Muscle layer of colon (tissue), 2 donors: ENCODE measurements around the gene RASA3.
"Not testable (repeated sequence)": the region's sequence is repeated elsewhere in the genome, so short reads cannot be mapped to it uniquely, and the experiment has no call there.

Experiments used
- H3K27ac ChIP-seq: one replicate; pipeline ENCODE4 v1.7.0; 2013; ENCODE audit warnings: low read depth, mild to moderate bottlenecking, low read length, moderate library complexity
- H3K27me3 ChIP-seq, 2 donors: one replicate each; pipeline ENCODE4 v1.7.0; 2013; ENCODE audit warnings: low read length in 2 of 2, mild to moderate bottlenecking in 2 of 2; ENCODE audit not compliant: insufficient read depth in 2 of 2, control insufficient read depth in 1 of 2
- H3K36me3 ChIP-seq: one replicate; pipeline ENCODE4 v1.7.0; 2013; ENCODE audit warnings: mild to moderate bottlenecking, low read length; ENCODE audit not compliant: insufficient read depth
- H3K4me1 ChIP-seq: one replicate; pipeline ENCODE4 v1.7.0; 2013; ENCODE audit warnings: mild to moderate bottlenecking, low read length; ENCODE audit not compliant: insufficient read depth
- H3K4me3 ChIP-seq, 2 donors: one replicate each; pipeline ENCODE4 v1.7.0; 2013; ENCODE audit warnings: low read length in 2 of 2, low read depth in 1 of 2, mild to moderate bottlenecking in 1 of 2, moderate library complexity in 1 of 2
- H3K9ac ChIP-seq: one replicate; pipeline ENCODE4 v1.7.0; 2013; ENCODE audit warnings: low read length
- H3K9me3 ChIP-seq: one replicate; pipeline ENCODE4 v1.7.0; 2013; ENCODE audit warnings: mild to moderate bottlenecking, low read length
- donor health status: abdominal sarcoma.
- donor health status: Adenocarcinoma of cecum.

Gene RASA3

GRCh38 chr13:114132419-114133121, at the start of gene RASA3:
TSS of gene RASA3 (minus strand) at chr13:114132623. CDS start at chr13:114132489, 134 bp downstream.
- H3K27me3 ChIP-seq = no peaks in the 10 kb centered on the region
- peak within 1 kb of the TSS; percentile 58 for H3K9ac ChIP-seq
- peak within 1 kb of the TSS; percentile 76 for H3K27ac ChIP-seq
- peak within 1 kb of the TSS; percentile 66 to 93 for H3K4me3 ChIP-seq
- H3K36me3 ChIP-seq = no peaks in the 10 kb centered on the region
- peaks cover 32% of the 10 kb centered on the region for H3K4me1 ChIP-seq
- no peaks in the 10 kb centered on the region for H3K9me3 ChIP-seq

- Histone ChIP-seq H3K4me3 (no peak within 1 kb of the TSS), H3K4me1 (no peaks in the 10 kb centered on the region), H3K9ac (no peak within 1 kb of the TSS), H3K36me3 (no peaks in the 10 kb centered on the region), H3K27ac (no peak within 1 kb of the TSS), H3K9me3 (no peaks in the 10 kb centered on the region), H3K27me3 (no peaks in the 10 kb centered on the region)
Observed at GRCh38 chr13:114179087-114179658, 46.8 kb upstream of the RASA3 start, which contains the start of gene CFAP97D2. TSS of gene CFAP97D2 (plus strand) at chr13:114179257. CDS start at chr13:114179331, 74 bp downstream.

GRCh38 chr13:114177245-114178010, 45.0 kb upstream of the RASA3 start:
- H3K9ac ChIP-seq = no peak overlapping the region
- H3K27me3 ChIP-seq = no peaks in the 10 kb centered on the region
- no peaks in the 10 kb centered on the region for H3K36me3 ChIP-seq
- no peaks in the 10 kb centered on the region for H3K9me3 ChIP-seq
- no peaks in the 10 kb centered on the region for H3K4me1 ChIP-seq
- no peak overlapping the region for H3K4me3 ChIP-seq
- H3K27ac ChIP-seq = no peak overlapping the region

GRCh38 chr13:114176359-114176902, 44.0 kb upstream of the RASA3 start:
- not testable (repeated sequence) for H3K9ac ChIP-seq, H3K36me3 ChIP-seq, H3K4me1 ChIP-seq, H3K4me3 ChIP-seq, H3K27me3 ChIP-seq, H3K27ac ChIP-seq, H3K9me3 ChIP-seq

DNA sequence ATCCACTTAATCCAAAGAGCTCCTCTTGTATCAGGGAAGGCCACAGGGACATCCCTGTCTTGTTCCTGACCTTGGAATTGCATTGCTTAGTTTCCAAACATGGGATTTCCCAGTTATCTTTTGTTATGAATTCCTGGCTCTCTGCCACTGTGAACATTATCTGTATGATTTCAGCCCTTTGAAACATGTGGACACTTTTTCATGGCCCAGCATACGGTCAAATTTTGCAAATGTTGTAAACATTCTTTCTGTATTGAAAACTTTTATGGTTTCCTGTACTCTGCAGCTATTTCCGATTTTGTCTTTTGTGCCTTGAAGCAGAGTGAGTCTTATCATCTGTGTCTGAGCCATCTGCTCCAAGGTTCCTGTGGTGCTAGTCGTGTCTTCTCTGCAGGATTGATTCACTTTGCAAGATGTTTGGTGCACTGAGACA, 42.1 kb upstream of the RASA3 start:
- no peaks in the 10 kb centered on the region for H3K4me1 ChIP-seq
- no peak overlapping the region for H3K27ac ChIP-seq
- no peak overlapping the region for H3K9ac ChIP-seq
- no peaks in the 10 kb centered on the region for H3K9me3 ChIP-seq
- H3K36me3 ChIP-seq = no peaks in the 10 kb centered on the region
- H3K27me3 ChIP-seq = no peaks in the 10 kb centered on the region
- H3K4me3 ChIP-seq = no peak overlapping the region

DNA sequence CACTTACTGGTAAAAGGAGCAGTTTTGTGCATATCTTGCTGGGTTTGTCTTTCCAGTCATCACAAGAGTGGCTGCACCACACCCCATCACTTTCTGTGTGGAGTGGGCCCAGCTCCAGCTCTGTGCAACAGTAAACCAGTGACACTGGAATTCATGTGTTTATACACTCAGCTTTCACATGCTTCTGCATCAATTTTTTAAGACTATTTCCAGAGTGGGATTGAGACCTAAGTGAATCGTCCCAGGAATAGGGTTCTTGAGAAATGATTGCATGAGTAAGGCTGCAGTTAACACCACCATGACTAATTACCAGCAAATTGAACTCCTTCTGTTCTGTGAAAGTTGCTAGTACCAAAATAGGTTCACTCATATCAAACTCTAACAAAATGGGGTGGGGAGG, 41.3 kb upstream of the RASA3 start:
- Histone ChIP-seq H3K4me3 (no peak overlapping the region), H3K27me3 (no peaks in the 10 kb centered on the region), H3K27ac (no peak overlapping the region), H3K9me3 (no peaks in the 10 kb centered on the region), H3K4me1 (no peaks in the 10 kb centered on the region), H3K9ac (no peak overlapping the region), H3K36me3 (no peaks in the 10 kb centered on the region)

GRCh38 chr13:114173272-114173671, 40.8 kb upstream of the RASA3 start:
- no peaks in the 10 kb centered on the region for H3K4me1 ChIP-seq
- no peak overlapping the region for H3K27ac ChIP-seq
- no peaks in the 10 kb centered on the region for H3K27me3 ChIP-seq
- no peaks in the 10 kb centered on the region for H3K36me3 ChIP-seq
- H3K9me3 ChIP-seq = no peaks in the 10 kb centered on the region
- no peak overlapping the region for H3K4me3 ChIP-seq
- no peak overlapping the region for H3K9ac ChIP-seq

DNA sequence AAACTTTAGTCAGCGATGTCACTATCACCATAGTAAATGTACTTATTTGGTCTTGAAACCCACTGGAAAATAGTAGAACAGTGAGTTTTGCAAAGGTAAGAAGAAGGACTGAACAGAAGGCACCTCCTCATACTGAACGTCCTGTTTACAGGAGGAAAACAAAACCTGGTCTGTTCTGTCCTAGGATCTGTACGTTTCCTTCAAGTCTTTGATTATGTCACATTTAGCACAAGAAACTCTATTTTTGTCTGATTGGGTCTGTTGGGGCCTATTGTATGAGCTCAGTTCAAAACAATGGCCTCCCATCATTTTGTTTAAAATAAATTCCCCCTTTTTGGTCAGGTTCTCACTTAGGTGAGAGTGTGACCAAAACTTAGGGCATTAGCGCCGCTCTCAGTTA, 35.5 kb upstream of the RASA3 start:
- no peak overlapping the region for H3K4me3 ChIP-seq
- peaks cover 18% of the 10 kb centered on the region for H3K4me1 ChIP-seq
- H3K9me3 ChIP-seq = no peaks in the 10 kb centered on the region
- H3K9ac ChIP-seq = no peak overlapping the region
- peaks cover 0 to 7% of the 10 kb centered on the region in 2 donors for H3K27me3 ChIP-seq
- no peaks in the 10 kb centered on the region for H3K36me3 ChIP-seq
- no peak overlapping the region for H3K27ac ChIP-seq

- Histone ChIP-seq H3K9me3 (no peaks in the 10 kb centered on the region), H3K36me3 (no peaks in the 10 kb centered on the region), H3K4me3 (no peak overlapping the region), H3K4me1 (peaks cover 18% of the 10 kb centered on the region), H3K27me3 (peaks cover 0 to 7% of the 10 kb centered on the region in 2 donors), H3K9ac (no peak overlapping the region), H3K27ac (peak overlapping the region; percentile 12)
Observed at GRCh38 chr13:114167426-114167825, 35.0 kb upstream of the RASA3 start.

DNA sequence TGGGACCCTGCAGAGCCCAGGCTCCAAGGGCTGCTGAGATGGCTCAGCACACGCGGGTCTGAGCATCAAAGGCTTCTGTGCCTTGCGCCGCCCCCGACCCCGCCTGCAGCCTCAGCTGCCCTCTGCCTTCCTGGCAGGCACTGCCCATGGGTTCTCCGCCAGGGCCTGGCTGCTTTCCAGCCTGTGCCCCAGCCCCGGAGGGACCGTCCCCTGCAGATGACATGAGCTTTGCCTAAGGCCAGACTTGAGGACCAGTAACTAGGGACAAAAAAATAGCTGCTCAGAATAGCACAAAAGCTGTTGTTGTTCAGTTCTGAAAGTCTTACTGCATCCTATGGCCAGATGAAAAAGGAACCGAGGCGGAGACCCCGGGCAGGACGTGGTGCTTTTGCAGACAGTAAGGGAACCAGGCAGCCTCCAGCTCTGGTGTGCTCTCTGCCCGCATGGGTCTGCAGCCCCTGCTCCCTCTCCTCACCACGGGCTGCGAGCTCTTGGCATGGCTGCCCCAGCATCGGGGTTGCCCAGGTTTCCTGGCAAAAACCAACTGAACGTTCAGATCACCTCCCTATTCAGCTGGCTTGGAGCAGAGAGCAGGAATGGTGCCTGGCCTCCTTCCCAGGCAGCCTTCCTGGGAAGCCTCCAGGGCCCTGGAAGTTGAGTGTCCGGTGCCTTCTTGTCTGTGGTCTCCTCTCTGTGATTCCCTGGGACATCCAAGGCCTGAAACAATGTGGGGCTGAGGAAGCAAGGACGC, 34.1 kb upstream of the RASA3 start:
- Histone ChIP-seq H3K27me3 (peaks cover 0 to 7% of the 10 kb centered on the region in 2 donors), H3K4me1 (peaks cover 18% of the 10 kb centered on the region), H3K9me3 (no peaks in the 10 kb centered on the region), H3K36me3 (no peaks in the 10 kb centered on the region), H3K4me3 (peak overlapping the region in 1 of 2 donors; percentile 28), H3K9ac (no peak overlapping the region), H3K27ac (peak overlapping the region; percentile 12)
